OCI-M1 (cell line): ENCODE results near the gene HLA-DMA.
A peak's percentile ranks its signal among the peaks of the same experiment; 100 is the strongest.

ENCODE experiments used
- DNase-seq: peaks from one replicate; lab custom pipeline; 2025; lab: John Stamatoyannopoulos, UW

Gene HLA-DMA

GRCh38 chr6:32974541-32975308 lies 21.8 kb upstream of the HLA-DMA start:
- no peak for DNase-seq

- DNase-seq = peak; percentile 57
These were observed 21.1 kb upstream of the HLA-DMA start for GRCh38 chr6:32974016-32974333.

DNA sequence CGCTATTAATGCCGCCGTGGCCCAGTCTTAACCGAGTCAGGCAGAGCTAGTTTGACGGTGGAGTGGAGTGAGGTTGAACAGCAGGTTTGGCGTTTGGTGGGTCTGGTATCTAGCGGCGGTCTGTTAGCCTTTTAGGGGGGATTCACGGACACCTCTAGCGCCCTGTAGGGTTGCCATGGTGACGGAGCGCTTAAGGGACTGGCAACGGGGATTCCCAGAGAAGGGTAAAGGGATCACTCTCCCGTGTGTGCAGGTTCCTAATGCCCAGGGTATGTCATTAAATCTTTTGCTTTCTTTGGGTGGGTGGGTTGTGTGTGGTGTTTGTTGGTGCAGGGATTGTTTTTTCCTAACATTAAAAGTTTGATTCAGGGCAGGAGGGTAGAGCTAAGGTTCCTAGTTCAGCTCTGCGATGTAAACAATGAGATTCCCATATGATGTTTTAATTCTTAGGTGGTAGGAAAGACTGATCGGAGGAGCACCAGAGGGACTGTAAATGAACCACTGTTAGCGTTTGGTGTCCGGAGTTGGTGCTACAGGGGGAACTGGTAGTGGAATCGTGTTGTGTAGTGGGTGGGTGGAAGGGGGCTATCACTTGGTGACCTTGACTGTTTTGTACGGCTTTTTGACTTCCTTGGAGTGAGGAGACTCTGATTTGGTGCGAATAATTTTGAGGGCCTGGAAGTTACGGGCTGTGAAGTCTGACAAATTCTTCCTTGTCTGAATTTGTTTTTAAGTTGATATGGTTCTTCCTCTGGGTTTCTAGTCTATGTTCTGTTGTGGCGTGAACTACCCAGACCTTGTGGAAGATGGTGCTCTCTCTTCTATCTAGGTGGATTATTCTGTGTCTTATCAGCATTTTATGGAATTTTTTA lies 20.5 kb upstream of the HLA-DMA start:
- DNase-seq = peak; percentile 77

DNA sequence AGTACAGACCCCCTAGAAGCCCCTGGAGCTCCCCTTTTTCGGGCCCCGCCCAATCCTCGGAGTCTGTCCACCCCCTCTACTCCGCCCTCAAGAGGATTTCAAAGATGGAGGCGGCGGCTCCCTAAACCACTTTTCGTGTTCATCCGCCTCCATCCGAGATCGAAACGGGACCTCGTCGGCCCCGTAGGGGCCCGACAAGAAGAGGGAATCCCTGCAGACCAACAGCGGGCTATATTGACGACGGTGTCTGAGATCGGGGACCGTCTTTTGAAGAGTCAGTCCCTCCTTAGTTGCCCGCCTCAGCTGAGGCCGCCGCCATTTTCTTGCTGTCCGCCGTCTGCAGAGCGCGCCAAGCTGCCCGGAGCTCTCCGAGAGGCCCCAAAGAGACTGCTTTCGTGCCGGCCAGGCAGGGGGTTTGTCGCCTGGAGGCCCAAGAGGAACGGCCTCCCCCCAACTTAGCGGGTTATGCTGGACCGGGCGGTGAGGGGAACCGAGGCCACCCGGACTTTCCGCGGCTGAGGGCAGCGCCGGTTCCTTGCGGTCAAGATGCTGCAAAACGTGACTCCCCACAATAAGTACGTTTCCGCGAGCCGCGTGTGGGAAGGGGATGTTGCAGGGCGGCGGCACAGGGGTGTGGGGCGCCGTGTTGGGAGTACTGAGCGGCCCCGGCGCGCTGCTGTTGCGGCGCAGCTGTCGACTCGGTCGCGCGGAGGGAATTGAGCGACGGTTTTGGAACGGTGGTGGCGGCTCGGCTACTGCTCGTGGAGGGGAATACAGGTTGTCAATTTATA lies 19.7 kb upstream of the HLA-DMA start:
- peak; percentile 77 for DNase-seq

DNA sequence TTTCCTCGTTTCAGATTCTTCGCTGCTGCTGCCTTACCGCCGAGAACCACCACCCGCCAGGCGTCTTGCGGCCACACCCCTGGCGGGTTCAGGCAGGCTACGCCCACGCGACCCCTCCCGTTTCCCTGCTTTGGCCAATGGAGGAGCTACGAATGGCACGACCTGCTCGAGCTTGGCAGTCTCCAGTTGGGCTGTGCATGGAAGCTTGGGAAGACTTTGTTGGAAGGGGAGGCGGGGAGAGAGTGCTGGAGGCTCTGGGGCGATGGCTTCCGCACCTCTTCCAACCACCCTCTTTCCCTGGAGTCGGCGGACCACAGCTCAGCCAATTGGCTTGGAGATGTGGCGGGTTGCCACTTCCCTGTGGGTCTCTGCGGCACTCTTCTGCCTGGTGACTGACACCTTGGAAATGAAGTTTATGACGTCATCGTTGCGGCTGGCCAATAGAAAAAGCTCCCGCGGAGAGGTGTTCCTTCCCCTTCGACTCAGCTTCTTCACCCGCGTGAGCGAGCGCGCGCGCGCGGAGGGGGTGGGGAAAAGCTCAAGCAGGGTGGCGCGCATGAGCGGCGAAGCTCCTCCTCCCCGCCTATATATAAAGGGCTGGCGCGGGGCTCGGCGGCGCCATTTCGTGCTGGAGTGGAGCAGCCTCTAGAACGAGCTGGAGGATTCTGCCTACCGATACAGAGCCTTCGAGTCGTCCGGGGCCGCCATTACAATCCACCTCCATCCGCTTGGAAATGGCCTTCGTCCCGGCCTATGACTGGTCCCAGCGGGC lies 18.9 kb upstream of the HLA-DMA start:
- DNase-seq = peak; percentile 100

- DNase-seq = no peak
These were observed 18.3 kb upstream of the HLA-DMA start for GRCh38 chr6:32971242-32971580.

DNA sequence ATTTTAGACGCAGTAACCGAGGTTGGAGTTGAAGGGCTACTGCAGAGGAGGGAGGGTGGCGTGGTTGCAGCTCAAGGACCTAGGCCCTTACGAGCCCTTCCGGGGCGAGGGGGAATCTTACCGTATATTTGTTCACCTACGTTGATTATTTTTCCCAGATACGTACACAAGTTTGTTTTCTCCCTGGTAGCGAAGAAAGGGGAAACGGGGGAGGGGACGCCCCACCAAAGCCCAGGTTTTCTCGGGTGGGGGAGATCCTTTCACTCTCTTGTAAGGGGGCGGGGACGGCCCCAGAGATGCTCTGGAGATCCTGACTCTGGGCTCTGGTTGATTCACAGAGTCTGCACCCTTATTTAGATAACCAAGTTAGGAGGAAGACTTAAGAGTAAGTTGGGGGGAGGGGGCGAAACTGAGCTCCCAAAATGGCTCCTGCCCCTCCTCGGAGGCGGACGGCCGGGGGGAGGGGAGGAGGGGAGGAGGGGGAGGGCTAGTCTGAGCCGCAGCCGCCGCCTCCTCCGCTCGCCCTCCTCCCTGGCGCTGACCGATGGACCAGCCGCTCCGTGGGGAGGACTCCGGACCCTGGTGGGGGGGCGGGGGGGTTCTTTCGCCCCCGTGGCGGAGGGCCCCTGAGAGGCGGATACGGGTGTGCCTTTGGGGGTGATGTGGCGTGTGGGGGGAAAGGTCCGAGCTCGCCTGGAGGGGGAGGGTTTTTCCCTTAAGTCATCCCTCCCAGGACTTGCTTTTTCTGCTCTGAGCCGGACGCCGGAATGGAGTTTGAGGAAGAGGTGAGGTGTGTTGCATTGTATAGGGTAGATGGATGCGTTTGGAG lies 17.7 kb upstream of the HLA-DMA start:
- peak; percentile 96 for DNase-seq

DNA sequence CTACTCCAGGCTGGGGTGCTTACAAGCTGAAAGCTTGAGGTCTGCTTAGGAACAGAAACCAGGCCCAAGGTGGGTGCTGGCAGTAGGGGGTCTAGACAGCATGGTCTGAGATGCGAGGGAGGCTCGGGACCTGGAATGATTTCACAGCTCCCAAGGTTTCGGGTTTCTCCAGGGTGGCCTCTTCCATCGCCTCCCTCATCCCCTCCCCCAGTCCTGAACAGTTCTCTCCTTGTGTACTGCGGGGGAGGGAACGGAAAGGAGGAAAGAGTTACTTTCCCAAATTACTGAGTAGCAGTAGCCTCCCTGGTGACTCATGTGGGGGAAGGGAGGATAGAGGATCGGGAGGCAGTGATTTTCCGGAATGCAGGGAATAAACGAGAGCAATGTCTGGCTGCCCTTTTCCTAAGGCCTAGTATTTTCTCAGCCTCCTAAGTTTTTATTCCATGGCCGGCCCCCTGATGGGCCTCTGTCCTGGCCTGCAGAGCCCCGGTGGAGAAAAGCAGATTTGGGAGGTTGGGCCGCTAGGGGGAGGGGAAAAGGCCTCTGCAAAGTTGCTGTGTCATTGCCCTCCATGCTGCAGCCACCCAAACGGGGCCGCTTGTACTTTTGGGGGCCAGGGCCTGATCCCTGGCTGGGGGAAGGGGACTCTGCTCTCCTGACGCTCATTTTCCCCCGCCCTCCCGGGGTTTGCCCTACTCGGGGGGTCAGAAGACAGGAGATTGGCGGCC lies 17.0 kb upstream of the HLA-DMA start:
- peak; percentile 96 for DNase-seq

DNA sequence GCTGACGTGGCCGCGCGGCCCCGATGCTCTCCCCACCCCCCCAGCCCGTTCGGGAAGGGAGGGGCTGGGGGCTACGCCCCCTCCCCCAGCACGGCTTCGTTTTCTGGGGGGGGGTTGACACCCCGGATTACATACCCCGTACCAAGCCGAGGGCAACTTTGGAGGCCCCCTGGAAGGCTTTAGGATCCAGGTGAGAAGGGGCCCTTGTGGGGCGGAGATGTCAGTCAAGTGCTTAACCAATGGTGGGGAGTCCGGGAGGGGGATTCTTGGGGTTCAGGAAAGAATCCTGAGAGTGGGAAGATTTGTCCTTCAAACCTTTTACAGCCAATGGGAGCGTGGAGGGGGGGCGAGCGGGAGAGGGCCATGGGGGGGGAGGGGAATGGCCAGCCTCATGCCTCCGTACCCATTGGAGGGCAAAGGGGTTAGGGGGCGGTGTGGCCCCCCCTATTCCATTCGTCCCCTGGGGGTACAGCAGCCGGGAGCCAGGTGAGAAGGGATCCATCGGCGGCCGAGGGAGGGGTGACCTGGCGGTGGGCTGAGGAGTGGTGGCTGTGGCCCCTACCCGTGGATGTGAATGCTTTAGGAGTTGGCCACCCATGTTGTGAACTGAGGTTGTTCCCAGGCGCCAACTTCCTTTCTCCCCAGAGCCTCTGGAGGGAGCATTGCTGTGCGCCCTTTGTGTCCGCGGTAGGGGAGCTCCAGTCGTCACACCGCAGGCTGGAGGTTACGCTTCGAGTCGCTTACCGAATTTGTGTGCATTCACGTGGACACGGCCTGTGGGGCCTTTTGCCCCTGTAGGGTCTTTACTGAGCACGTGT lies 16.2 kb upstream of the HLA-DMA start:
- peak; percentile 93 for DNase-seq

DNA sequence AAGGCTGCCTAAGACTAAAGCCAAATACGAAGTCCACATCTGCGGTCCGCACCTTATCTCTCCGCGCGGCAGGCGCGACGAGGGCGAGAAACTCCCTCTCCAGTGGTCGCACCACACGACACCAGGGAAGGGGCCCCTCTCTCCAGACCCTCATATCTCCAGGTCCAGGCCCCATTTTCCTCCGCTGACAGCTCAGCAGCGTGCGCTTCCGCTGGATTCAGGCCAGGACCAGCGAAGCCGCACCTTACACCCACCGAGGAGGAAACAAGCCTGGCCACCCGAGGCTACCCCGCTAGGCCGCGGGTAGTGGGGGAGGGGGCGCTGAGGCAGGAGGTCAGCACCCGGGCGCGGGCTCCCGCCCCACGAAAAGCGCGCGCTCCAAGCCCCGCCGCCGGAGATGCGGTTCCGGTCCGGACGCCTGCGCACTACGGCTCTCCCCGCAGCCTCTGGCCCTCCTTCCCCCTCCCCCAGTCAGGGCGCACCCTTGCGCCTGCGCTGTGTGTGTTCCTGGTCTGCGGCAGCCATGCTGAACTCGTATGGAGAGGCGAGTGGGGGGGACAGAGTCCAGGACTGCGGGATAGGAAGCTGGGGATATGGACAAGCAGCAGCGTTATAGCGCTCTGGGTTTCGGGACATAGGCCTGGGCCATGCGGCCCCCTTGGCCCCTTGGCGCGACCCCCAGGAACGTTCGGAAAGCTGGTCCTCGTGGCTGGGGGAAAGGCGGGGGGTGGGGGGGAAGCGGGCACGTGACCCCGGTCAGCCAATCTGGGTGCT lies 15.4 kb upstream of the HLA-DMA start, which contains the start of gene BRD2:
Gene BRD2 (plus strand): TSS at position 502 of the 774 bp plus-strand sequence. CDS start 4,305 bp downstream, outside the sequence.
- peak; percentile 99 for DNase-seq

DNA sequence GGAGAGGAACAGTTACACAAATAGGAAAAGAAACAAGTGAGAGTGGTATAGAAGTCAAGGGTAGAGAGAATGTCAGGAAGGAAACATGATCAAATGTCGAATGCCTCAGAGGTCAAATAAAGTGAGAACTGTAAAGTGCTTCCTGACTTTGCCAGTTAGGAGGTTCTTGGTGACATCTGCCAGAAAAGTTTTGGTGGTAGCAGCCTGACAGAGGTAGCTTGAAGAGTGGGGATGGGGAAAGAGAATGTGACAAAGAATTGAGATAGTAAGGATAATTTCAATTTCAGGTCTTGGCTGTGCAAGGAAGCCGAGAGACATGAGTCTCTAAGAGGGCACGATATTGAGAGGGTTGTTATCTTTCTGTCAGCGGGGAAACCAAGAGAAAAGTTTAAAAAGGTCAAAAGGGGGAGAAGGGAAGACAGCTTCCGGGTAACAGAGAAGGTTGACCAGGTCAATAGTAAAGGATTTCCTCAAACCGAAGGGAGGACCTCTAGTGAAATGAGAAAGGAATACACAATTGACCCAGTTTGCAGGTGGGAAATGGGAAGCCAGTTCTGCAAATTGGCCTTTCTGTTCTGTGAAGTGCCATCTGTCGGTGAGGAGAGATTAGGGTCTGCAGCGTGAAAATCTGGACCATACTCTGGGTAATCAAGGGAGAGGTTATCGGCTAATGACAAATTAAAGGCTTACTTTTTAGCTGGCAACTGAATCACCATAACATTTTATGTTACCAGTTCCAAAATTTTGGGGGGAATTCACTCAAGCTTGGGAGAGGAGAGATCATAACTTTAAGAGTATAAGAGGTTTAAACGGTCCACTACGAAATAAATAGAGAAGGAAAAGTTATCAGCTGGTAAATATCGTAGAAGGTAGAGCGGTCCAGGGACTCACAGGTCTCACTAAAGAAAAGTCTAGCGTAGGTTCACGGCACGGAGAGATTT lies 14.5 kb upstream of the HLA-DMA start:
- DNase-seq = peak; percentile 97

DNA sequence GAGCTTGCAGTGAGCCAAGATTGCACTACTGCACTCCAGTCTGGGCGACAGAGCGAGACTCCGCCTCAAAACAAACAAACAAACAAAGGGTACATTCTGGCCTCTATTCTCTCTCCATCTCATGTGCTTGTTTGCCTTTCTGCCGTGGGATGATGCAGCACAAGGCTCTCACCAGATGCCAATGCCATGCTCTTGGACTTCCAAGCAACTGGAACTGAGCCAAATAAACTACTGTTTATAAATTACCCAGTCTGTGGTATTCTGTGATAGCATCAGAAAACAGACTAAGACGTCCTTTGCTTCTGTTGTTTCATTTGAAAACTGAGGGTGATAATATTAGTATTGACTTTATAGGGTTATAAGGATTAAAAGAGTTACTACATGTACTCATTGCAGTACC lies 11.9 kb upstream of the HLA-DMA start:
- DNase-seq = no peak

DNA sequence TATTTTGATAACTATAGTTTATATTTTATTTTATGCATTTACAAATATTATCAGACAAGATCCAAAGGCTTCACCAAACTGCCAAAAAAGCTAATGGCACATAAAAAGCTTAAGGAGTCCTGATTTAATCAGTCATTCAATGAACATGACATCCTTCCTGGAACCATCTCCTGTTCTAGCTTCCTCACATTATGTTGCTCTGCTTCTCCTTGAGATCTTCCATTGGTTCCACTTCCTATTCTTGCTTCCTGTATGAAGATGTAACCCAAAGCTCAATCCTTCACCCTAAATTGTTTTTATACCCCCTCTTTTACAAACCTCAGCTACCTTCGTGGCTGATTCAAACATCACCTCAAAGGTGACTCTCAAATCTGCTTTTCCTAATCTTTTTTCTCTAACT lies 11.0 kb upstream of the HLA-DMA start:
- no peak for DNase-seq

DNA sequence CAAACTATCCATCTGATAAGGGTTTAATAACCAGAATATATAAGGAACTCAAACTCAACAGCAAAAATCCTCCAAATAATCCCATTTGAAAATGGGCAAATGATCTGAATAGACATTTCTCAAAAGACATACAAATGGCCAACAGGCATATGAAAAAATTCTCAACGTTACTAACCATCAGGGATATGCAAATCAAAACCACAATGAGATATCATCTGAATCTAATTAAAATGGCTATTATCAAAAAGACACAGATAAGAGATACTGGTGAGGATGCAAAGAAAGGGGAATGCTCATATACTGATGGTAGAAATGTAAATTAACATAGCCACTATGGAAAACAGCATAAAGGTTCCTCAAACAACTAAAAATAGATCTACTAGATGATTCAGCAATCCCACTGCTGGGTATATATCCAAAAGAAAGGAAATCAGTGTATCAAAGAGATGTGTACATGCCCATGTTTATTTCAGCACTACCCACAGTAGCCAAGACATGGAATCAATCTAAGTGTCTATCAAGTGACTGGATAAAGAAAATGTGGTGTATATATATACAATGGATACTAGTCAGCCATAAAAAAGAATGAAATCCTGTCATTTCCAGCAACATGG lies 9.4 kb upstream of the HLA-DMA start:
- peak; percentile 31 for DNase-seq

DNA sequence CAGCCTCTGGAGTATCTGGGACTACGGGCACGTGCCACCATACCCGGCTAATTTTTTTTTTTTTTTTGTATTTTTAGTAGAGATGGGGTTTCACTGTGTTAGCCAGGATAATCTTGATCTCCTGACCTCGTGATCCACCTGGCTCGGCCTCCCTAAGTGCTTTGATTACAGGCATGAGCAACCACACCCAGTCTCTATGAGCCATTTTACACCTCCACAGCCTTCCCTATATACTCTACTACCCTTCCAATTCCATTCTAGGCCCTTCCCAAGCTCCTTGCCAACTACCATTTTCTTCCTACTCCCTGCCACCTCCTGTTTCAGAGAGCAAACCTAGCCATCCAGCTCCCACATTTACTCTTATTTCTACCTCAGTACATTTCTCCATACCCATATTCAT lies 7.7 kb upstream of the HLA-DMA start:
- no peak for DNase-seq

GRCh38 chr6:32956176-32956575 lies 3.3 kb upstream of the HLA-DMA start:
- no peak for DNase-seq
